HFFc6 (cell line): ENCODE data around the gene RFX1. TPM values are rescaled to one million over a fixed set of nuclear protein-coding genes. Genes with fewer than 3 reads are reported as not detected.
"Not testable (repeated sequence)": the region's sequence is repeated elsewhere in the genome, so short reads cannot be mapped to it uniquely, and the experiment has no call there.

ENCODE experiments used
- DNase-seq: peaks from one replicate; pipeline ENCODE4 v3.0.0-alpha.2; 2018
- H3K27ac Mint-ChIP-seq: 2 replicates; pipeline ENCODE4 v1.8.0; 2020; ENCODE audit warnings: mild to moderate bottlenecking, mixed read lengths
- H3K27me3 Mint-ChIP-seq: 2 replicates; pipeline ENCODE4 v1.8.0; 2021; ENCODE audit warnings: mild to moderate bottlenecking, moderate library complexity, mixed read lengths; ENCODE audit not compliant: insufficient read depth
- H3K36me3 Mint-ChIP-seq: 2 replicates; pipeline ENCODE4 v1.8.0; 2021; ENCODE audit warnings: low read depth, mixed read lengths
- H3K4me1 Mint-ChIP-seq: 2 replicates; pipeline ENCODE4 v1.8.0; 2020; ENCODE audit warnings: low read depth, mixed read lengths
- H3K4me3 Mint-ChIP-seq: 2 replicates; pipeline ENCODE4 v1.8.0; 2020; ENCODE audit warnings: mild to moderate bottlenecking, moderate library complexity, mixed read lengths
- H3K9me3 Mint-ChIP-seq: 2 replicates; pipeline ENCODE4 v1.8.0; 2020; ENCODE audit warnings: mild to moderate bottlenecking, mixed read lengths
- total RNA-seq, 6 experiments: library from RNA; stranded (reverse); fragmentation: NEBNext Ultra II Directional; extraction: Animal tissue kit (Norgen Biotek cat#: 25700); gene quantifications; 2 replicates in 1 of 6; 3 replicates in 5 of 6; pipeline ENCODE4 v1.2.3, GENCODE V29; 2021
- TF ChIP-seq, protein P1 (sequence below): fragments of 200-600 bp; sonication (generic); IDR thresholded peaks from 2 replicates; pipeline ENCODE4 v1.5.0; 2021; ENCODE audit warnings: antibody characterized with exemption, mild to moderate bottlenecking

Gene RFX1
- total RNA-seq, 6 experiments from 2014 or later, result 11.6 to 13.0 (median 12.2) TPM

DNA sequence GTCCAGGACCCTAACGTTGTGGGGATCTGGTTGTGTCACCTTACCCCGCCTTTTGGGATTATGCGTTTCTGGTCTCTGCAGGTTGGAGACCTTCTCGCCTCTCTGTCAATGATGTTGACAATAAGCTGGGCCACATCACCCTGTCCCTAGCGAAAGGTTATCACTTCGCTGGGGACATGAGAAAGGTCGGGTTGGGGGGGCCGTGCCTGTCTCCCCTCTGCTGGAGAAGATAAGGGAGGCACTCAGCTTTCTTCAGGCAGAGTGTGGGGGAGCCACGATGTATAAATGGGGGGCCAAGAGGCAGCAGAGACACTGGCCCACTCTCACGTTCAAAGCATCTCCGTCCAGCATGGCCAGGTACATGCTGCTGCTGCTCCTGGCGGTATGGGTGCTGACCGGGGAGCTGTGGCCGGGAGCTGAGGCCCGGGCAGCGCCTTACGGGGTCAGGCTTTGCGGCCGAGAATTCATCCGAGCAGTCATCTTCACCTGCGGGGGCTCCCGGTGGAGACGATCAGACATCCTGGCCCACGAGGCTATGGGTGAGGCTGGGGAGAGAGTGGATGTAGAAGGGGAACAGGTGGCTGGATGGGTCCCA is 21.8 kb upstream of the RFX1 start, which contains the start of gene RLN3:
Gene RLN3, plus strand, starts transcription at position 293 of the 595 bp plus-strand sequence. Its CDS starts 57 bp downstream, at position 350.
- Mint-ChIP-seq H3K4me3 (no peak within 1 kb of the TSS), H3K4me1 (peaks cover 6% of the 10 kb centered on the region)

DNA sequence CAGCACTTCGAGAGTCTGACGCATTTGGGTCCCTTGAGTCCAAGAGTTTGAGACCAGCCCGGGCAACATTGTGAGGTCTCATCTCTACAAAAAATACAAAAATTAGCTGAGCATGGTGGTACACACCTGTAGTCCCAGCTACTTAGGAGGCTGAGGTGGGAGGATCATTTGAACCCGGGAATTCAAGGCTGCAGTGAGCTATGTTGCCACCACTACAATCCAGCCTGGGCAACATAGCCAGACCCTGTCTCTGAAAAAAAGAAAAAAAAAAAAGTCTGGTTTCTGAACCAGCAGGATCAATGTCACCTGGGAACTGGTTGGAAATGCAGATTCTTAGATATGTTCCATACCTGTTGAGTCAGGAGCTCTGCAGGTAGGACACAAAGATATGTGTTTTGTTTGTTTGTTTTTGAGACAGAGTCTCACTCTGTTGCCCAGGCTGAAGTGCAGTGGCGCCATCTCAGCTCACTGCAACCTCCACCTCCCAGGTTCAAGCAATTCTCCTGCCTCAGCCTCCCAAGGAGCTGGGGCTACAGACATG is 20.6 kb upstream of the RFX1 start:
- not testable (repeated sequence) for H3K27ac Mint-ChIP-seq, H3K36me3 Mint-ChIP-seq

More for the DNA sequence above, 21.8 kb upstream of the RFX1 start, which contains the start of gene RLN3:
- Mint-ChIP-seq H3K27me3 (peaks cover 5% of the 10 kb centered on the region), H3K9me3 (no peaks in the 10 kb centered on the region), H3K27ac (no peak within 1 kb of the TSS), H3K36me3 (no peaks in the 10 kb centered on the region)
- TF ChIP-seq, protein P1, sequence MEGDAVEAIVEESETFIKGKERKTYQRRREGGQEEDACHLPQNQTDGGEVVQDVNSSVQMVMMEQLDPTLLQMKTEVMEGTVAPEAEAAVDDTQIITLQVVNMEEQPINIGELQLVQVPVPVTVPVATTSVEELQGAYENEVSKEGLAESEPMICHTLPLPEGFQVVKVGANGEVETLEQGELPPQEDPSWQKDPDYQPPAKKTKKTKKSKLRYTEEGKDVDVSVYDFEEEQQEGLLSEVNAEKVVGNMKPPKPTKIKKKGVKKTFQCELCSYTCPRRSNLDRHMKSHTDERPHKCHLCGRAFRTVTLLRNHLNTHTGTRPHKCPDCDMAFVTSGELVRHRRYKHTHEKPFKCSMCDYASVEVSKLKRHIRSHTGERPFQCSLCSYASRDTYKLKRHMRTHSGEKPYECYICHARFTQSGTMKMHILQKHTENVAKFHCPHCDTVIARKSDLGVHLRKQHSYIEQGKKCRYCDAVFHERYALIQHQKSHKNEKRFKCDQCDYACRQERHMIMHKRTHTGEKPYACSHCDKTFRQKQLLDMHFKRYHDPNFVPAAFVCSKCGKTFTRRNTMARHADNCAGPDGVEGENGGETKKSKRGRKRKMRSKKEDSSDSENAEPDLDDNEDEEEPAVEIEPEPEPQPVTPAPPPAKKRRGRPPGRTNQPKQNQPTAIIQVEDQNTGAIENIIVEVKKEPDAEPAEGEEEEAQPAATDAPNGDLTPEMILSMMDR, result no peak
- DNase-seq, result no peak

DNA sequence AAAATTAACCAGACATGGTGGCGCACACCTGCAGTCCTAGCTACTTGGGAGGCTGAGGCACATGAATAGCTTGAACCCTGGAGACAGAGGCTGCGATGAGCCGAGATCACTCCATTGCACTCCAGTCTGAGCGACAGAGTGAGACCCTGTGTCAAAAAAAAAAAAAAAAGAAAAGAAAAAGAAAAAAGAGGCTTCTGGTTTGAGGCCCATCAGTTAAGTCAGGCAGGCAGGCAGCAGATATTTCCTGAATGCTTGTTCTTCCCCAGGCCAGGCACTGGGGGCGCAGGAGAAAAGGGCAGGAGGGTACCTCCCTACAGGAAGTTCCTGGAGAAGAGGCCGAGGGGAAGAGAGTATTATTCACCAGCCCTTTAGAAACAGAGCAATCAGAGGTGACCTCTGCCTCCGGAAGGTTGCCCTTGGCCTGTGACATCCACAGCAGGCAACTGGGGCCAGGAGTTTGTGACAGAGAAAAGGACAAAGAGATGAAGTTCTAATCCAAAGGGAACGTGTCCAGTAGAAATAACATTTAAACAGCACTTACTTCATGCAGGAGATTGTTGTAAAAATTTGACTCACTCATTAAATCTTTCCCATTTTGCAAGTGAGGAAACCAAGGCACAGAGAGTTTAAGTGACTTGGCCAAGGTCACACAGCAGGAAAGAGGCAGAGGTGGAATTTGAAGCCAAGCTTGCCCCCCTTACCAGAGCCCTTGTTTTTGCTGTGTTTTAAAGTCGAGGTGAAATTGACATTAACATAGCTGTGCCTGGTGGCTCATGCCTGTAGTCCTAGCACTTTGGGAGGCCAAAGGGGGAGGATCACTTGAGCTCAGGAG is 17.5 kb upstream of the RFX1 start:
- Mint-ChIP-seq H3K4me3 (no peak overlapping the region), H3K9me3 (no peaks in the 10 kb centered on the region), H3K27me3 (peaks cover 3% of the 10 kb centered on the region), H3K36me3 (no peaks in the 10 kb centered on the region), H3K4me1 (peaks cover 11% of the 10 kb centered on the region), H3K27ac (peak overlapping the region; percentile 61; the same call in 1 of the 2 replicates)
- no peak for DNase-seq
- TF ChIP-seq, protein P1, result no peak

More for the DNA sequence above, 20.6 kb upstream of the RFX1 start:
- H3K4me1 Mint-ChIP-seq, result peaks cover 11% of the 10 kb centered on the region
- not testable (repeated sequence) for H3K9me3 Mint-ChIP-seq, H3K4me3 Mint-ChIP-seq, DNase-seq, H3K27me3 Mint-ChIP-seq

DNA sequence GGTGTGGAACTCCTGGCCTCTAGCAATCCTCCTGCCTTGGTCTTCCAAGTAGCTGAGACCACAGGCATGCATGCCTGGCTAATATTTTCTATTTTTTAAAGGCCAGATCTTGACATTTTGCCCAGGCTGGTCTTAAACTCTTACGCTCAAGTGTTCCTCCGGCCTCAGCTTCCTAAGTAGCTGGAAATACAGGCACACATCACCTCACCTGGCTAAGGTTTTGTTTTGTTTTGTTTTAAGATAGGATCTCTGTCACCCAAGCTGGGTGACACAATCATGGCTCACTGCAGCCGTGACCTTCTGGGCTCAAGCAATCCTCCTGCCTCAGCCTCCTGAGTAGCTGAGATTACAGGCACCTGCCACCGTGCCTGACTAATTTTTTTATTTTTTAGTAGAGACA is 16.3 kb upstream of the RFX1 start:
- Mint-ChIP-seq H3K4me1 (peaks cover 11% of the 10 kb centered on the region), H3K27ac (no peak overlapping the region), H3K36me3 (no peaks in the 10 kb centered on the region), H3K4me3 (no peak overlapping the region), H3K27me3 (peaks cover 2% of the 10 kb centered on the region), H3K9me3 (no peaks in the 10 kb centered on the region)
- DNase-seq, result peak; percentile 29
- TF ChIP-seq, protein P1, result no peak

DNA sequence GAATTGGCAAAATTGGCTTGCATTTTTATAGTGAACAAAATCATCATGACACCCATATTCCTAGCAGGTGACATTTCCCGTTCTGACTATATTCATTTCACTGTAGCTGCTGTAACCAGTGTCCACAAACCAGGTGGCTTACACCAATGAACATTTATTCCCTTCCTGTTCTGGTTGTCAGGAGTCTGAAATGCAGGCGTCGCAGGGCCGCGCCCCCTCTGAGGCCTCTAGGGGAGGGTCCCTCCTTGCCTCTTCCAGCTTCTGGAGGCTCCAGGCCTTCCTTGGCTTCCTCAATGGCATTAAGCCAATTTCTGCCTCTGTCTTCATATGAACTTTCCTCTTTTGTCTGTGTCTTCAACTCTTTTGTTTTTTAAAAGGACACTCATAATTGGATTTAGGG is 15.4 kb upstream of the RFX1 start:
- TF ChIP-seq, protein P1, result no peak
- no peaks in the 10 kb centered on the region; the same call in none of the 2 replicates for H3K27me3 Mint-ChIP-seq
- H3K4me1 Mint-ChIP-seq, result peaks cover 11% of the 10 kb centered on the region
- DNase-seq, result no peak
- H3K9me3 Mint-ChIP-seq, result no peaks in the 10 kb centered on the region
- H3K4me3 Mint-ChIP-seq, result no peak overlapping the region
- H3K27ac Mint-ChIP-seq, result no peak overlapping the region
- no peaks in the 10 kb centered on the region for H3K36me3 Mint-ChIP-seq

DNA sequence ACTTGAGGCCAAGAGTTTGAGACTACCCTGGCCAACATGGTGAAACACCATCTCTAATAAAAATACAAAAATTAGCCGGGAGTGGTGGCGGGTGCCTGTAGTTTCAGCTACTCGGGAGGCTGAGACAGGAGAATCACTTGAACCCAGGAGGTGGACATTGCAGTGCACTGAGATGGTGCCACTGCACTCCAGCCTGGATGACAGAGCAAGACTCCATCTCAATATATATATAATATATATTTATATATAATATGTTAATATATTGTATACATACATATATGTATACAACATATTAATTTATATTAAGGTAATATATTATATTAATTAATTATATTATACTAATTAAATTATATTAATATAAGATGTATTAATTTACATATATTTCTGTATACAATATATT is 13.6 kb upstream of the RFX1 start:
- H3K4me3 Mint-ChIP-seq, H3K9me3 Mint-ChIP-seq, DNase-seq, H3K27me3 Mint-ChIP-seq, H3K36me3 Mint-ChIP-seq, H3K27ac Mint-ChIP-seq: not testable (repeated sequence)
- H3K4me1 Mint-ChIP-seq, result peaks cover 11% of the 10 kb centered on the region
